GM12878 (cell line): Measurements from ENCODE around the gene WDFY4. TPM values are rescaled to one million over a fixed set of nuclear protein-coding genes. Genes with fewer than 3 reads are reported as not detected.

Experiments used
- PRDM15 ChIP-seq: fragments of 450-650 bp; formaldehyde crosslinking; IDR thresholded peaks from 2 replicates; pipeline ENCODE4 v1.4.0; 2020; ENCODE audit warnings: mild to moderate bottlenecking, moderate library complexity
- SP1 ChIP-seq: IDR thresholded peaks from one replicate; pipeline ENCODE4 v1.6.1; 2011; ENCODE audit warnings: low read depth, low read length
- ZNF207 ChIP-seq: fragments of 450-650 bp; IDR thresholded peaks from 2 replicates; pipeline ENCODE4 v1.6.1; 2014; ENCODE audit warnings: antibody characterized with exemption, mild to moderate bottlenecking, borderline replicate concordance
- ZNF592 ChIP-seq: fragments of 450-650 bp; IDR thresholded peaks from 2 replicates; pipeline ENCODE4 v1.6.1; 2017; ENCODE audit warnings: mild to moderate bottlenecking, moderate library complexity
- polyA plus RNA-seq, 11 experiments: library from polyadenylated mRNA; depleted of rRNA in 4 of 11; unstranded in 6 of 11; stranded (reverse) in 5 of 11; fragments of >200 nt; fragmentation: Nextera tagmentation in 4 of 11; fragmentation: Illumina TruSeq in 1 of 11; extraction: Ambion mirVana in 4 of 11; extraction: Trizol in 1 of 11; gene quantifications; 1 replicate in 1 of 11; 2 replicates in 10 of 11; pipeline versions ENCODE4 v1.2.1 to v1.2.3, GENCODE V29; 2011 to 2016; ENCODE audit warnings: inconsistent platforms in 2 of 11, missing spikeins in 2 of 11, low read depth in 1 of 11
- total RNA-seq, 4 experiments: library from RNA; depleted of rRNA in 3 of 4; stranded (reverse); fragments of >200 nt in 3 of 4; fragmentation: Illumina TruSeq in 1 of 4; extraction: Trizol in 1 of 4; gene quantifications; 2 replicates each; pipeline versions ENCODE4 v1.2.1 to v1.2.3, GENCODE V29; 2013 to 2021

Gene WDFY4
- total and polyA plus RNA-seq, 10 of the 15 experiments (the other 5 are each of a cell fraction or from before 2014, with no cell fraction given), result 13.5 to 132 (median 47.3) TPM

- TF ChIP-seq ZNF592 (no peak), SP1 (no peak), ZNF207 (no peak), PRDM15 (CRISPR knock-in tag) (no peak)
Observed at GRCh38 chr10:48778193-48778857, 93.7 kb downstream of the WDFY4 start (continued).
